Ascending aorta (tissue), 2 donors: Measurements from ENCODE around the gene AOPEP. TPM values are rescaled to one million over a fixed set of nuclear protein-coding genes. Genes with fewer than 3 reads are reported as not detected.
"Not testable (repeated sequence)": the region's sequence is repeated elsewhere in the genome, so short reads cannot be mapped to it uniquely, and the experiment has no call there.

Experiments used
- DNase-seq, 2 donors: peaks; one replicate each; pipeline ENCODE4 v3.0.0-alpha.2; 2019; ENCODE audit warnings: low spot score in 2 of 2
- H3K27ac ChIP-seq, 2 donors: fragments of 200-600 bp; sonication (generic); one replicate each; pipeline ENCODE4 v1.5.1; 2016 to 2017; ENCODE audit warnings: mild to moderate bottlenecking in 1 of 2
- H3K27me3 ChIP-seq: fragments of 200-600 bp; sonication (generic); one replicate; pipeline ENCODE4 v1.5.1; 2017
- H3K36me3 ChIP-seq, 2 donors: fragments of 200-600 bp; sonication (generic); one replicate each; pipeline ENCODE4 v1.5.1; 2016
- H3K4me1 ChIP-seq, 2 donors: fragments of 200-600 bp; sonication (generic); one replicate each; pipeline ENCODE4 v1.5.1; 2016 to 2017; ENCODE audit warnings: mild to moderate bottlenecking in 1 of 2
- H3K4me3 ChIP-seq, 2 donors: fragments of 200-600 bp; sonication (generic); one replicate each; pipeline ENCODE4 v1.5.1; 2016 to 2017; ENCODE audit warnings: mild to moderate bottlenecking in 1 of 2
- H3K9me3 ChIP-seq, 2 donors: fragments of 200-600 bp; sonication (generic); one replicate each; pipeline ENCODE4 v1.5.1; 2016
- intact Hi-C: fragments of 100-400 bp; cut with DNase I; formaldehyde crosslinking; loops from one replicate; pipeline ENCODE4 v1.15.1; 2023
- total RNA-seq: library from RNA; depleted of rRNA; stranded (reverse); fragments of >200 nt; gene quantifications from one replicate; pipeline ENCODE4 v1.1.0, GENCODE V29; 2016
- TF ChIP-seq, protein P1 (sequence below), 3 experiments: fragments of 200-600 bp in 2 of 3; fragments of 450-650 bp in 1 of 3; sonication (generic) in 2 of 3; IDR thresholded peaks; one replicate each; pipeline ENCODE4 v1.5.1; 2016 to 2019; ENCODE audit warnings: antibody characterized with exemption in 3 of 3, mild to moderate bottlenecking in 1 of 3, moderate library complexity in 1 of 3

AOPEP gene
- total RNA-seq, 1 donor from 2014 or later, result 333 TPM

GRCh38 chr9:94843134-94843533, 116.6 kb downstream of the AOPEP start:
- no peaks in the 10 kb centered on the region for H3K27me3 ChIP-seq
- peaks cover 4 to 13% of the 10 kb centered on the region in 2 donors for H3K4me1 ChIP-seq
- peak overlapping the region in 1 of 2 donors; percentile 27 for H3K27ac ChIP-seq
- no peaks in the 10 kb centered on the region for H3K36me3 ChIP-seq
- TF ChIP-seq, protein P1, sequence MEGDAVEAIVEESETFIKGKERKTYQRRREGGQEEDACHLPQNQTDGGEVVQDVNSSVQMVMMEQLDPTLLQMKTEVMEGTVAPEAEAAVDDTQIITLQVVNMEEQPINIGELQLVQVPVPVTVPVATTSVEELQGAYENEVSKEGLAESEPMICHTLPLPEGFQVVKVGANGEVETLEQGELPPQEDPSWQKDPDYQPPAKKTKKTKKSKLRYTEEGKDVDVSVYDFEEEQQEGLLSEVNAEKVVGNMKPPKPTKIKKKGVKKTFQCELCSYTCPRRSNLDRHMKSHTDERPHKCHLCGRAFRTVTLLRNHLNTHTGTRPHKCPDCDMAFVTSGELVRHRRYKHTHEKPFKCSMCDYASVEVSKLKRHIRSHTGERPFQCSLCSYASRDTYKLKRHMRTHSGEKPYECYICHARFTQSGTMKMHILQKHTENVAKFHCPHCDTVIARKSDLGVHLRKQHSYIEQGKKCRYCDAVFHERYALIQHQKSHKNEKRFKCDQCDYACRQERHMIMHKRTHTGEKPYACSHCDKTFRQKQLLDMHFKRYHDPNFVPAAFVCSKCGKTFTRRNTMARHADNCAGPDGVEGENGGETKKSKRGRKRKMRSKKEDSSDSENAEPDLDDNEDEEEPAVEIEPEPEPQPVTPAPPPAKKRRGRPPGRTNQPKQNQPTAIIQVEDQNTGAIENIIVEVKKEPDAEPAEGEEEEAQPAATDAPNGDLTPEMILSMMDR (IDR thresholded peaks at IDR 0.05), result no peak
- H3K4me3 ChIP-seq, result no peak overlapping the region
- intact Hi-C loops, result loop anchor here (10.0 kb wide), 1 partner anchor 158 kb away; no protein-coding TSS in a partner anchor
- H3K9me3 ChIP-seq, result peaks cover 5 to 10% of the 10 kb centered on the region in 2 donors
- no peak for DNase-seq

GRCh38 chr9:94846739-94847138, 120.2 kb downstream of the AOPEP start:
- H3K27me3 ChIP-seq, result no peaks in the 10 kb centered on the region
- H3K4me1 ChIP-seq, result peaks cover 4 to 14% of the 10 kb centered on the region in 2 donors
- no peak overlapping the region for H3K4me3 ChIP-seq
- H3K36me3 ChIP-seq, result peaks cover 0 to 4% of the 10 kb centered on the region in 2 donors
- TF ChIP-seq, protein P1 (IDR thresholded peaks at IDR 0.05), result no peak
- H3K9me3 ChIP-seq, result no peaks in the 10 kb centered on the region
- DNase-seq, result no peak
- H3K27ac ChIP-seq, result no peak overlapping the region
- intact Hi-C loops, result loop anchor here (10.0 kb wide), 1 partner anchor 162 kb away; no protein-coding TSS in a partner anchor

DNA sequence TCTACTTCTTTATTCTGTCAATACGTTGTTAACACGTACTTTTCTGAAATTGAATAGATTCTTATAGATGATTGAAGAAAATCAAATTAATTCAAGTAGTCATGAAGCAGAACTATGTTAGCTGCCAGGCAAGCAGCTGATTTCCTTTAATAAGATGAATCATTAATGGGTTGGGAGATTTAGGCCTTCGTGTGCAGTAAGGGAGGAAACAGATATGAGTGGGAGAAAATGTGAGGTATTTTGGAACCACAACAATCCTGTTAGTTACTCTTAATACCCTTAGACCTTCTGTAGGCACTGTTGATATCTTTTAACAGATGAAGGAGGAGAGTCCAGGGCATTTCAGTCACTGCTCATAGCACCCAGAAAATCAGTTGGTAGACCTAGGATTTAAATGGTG, 121.0 kb downstream of the AOPEP start:
- no peak for DNase-seq
- TF ChIP-seq, protein P1 (IDR thresholded peaks at IDR 0.05), result no peak
- Histone ChIP-seq H3K36me3 (peaks cover 0 to 4% of the 10 kb centered on the region in 2 donors), H3K4me1 (peaks cover 4 to 14% of the 10 kb centered on the region in 2 donors), H3K27me3 (no peaks in the 10 kb centered on the region), H3K27ac (peak overlapping the region; percentile 38 to 57), H3K4me3 (no peak overlapping the region), H3K9me3 (no peaks in the 10 kb centered on the region)
- intact Hi-C loops, result loop anchor here (10.0 kb wide), 1 partner anchor 163 kb away; no protein-coding TSS in a partner anchor

- not testable (repeated sequence) for H3K36me3 ChIP-seq, H3K4me3 ChIP-seq, H3K9me3 ChIP-seq, DNase-seq, H3K27me3 ChIP-seq, H3K27ac ChIP-seq, H3K4me1 ChIP-seq
- intact Hi-C loops, result loop anchor here (10.0 kb wide), 1 partner anchor 164 kb away; no protein-coding TSS in a partner anchor
Measured at GRCh38 chr9:94848791-94849190, 122.3 kb downstream of the AOPEP start.

GRCh38 chr9:94850540-94851434, 124.3 kb downstream of the AOPEP start:
- peaks cover 4 to 7% of the 10 kb centered on the region in 2 donors for H3K4me1 ChIP-seq
- no peak for DNase-seq
- no peak overlapping the region for H3K4me3 ChIP-seq
- H3K27me3 ChIP-seq, result no peaks in the 10 kb centered on the region
- intact Hi-C loops, result no loop called here
- no peaks in the 10 kb centered on the region for H3K9me3 ChIP-seq
- peaks cover 0 to 4% of the 10 kb centered on the region in 2 donors for H3K36me3 ChIP-seq
- TF ChIP-seq, protein P1 (IDR thresholded peaks at IDR 0.05), result no peak
- no peak overlapping the region for H3K27ac ChIP-seq

DNA sequence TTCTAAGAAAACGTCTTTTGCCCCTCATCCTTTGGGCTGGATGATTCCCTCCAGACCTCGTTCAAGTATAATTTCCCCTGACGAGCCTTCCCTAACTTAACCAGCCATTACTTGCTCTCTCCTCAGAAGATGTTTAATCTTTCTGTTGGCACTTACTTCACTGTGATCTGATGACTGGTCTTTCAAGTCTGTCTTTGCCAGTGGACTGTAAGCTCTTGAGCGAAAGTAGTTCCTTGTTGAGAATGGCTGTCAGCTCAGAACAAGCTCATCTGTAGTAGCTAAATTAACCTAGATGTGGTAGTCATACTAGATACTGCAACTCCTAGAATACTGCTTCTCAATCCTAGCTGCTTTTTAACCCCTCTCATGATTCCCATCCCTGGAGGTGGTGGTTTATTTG, 125.0 kb downstream of the AOPEP start:
- Histone ChIP-seq H3K27ac (no peak overlapping the region), H3K36me3 (peaks cover 0 to 4% of the 10 kb centered on the region in 2 donors), H3K9me3 (no peaks in the 10 kb centered on the region), H3K27me3 (no peaks in the 10 kb centered on the region), H3K4me1 (peaks cover 4 to 7% of the 10 kb centered on the region in 2 donors), H3K4me3 (no peak overlapping the region)
- intact Hi-C loops, result no loop called here
- TF ChIP-seq, protein P1 (IDR thresholded peaks at IDR 0.05), result no peak
- DNase-seq, result no peak
